K562 (cell line): ENCODE measurements around the gene DNAJB14. TPM values are rescaled to one million over a fixed set of nuclear protein-coding genes. Genes with fewer than 3 reads are reported as not detected.

Experiments
- ATAC-seq: fragments of 200-7000 bp; cut with Tn5 transposase; 3 replicates; pipeline ENCODE4 v1.9.1; 2020; ENCODE audit warnings: moderate library complexity
- BruUV-seq: library from RNA; stranded (reverse); fragments of 400-500 nt; replicated peaks from 2 replicates; lab custom pipeline; 2021; lab: Mats Ljungman, UMichigan
- CTCF ChIA-PET: fragments of 300-600 bp; formaldehyde crosslinking; extraction: SDS; loops from one replicate; lab custom pipeline; 2021; ENCODE audit warnings: low intra/inter-chr PET ratio; lab: Yijun Ruan, JAX
- POLR2A ChIA-PET: fragments of 300-600, 350-650 bp; sonication (Branson Sonifier 250); formaldehyde crosslinking; extraction: SDS; loops from one replicate; lab custom pipeline; 2021; ENCODE audit warnings: antibody characterized with exemption, inconsistent platforms; lab: Yijun Ruan, JAX
- DNase-seq, 4 experiments: peaks; one replicate each; pipeline versions ENCODE4 v3.0.0 to v3.0.0-alpha.2; 2011 to 2018; ENCODE audit warnings: low spot score in 3 of 4, mixed read lengths in 3 of 4; ENCODE audit errors: extremely low read depth in 1 of 4
- FAIRE-seq: peaks from 2 replicates; lab custom pipeline; 2011; peaks lifted over from hg19 to GRCh38; lab: Jason Lieb, UNC
- H2AFZ ChIP-seq: 2 replicates; pipeline ENCODE4 v1.6.0; 2011; ENCODE audit warnings: low read depth, low read length, control low read depth, inconsistent platforms
- H3K27ac ChIP-seq: fragments of 200-600 bp; 3 replicates; pipeline ENCODE4 v1.8.0; 2011; ENCODE audit warnings: low read depth, mild to moderate bottlenecking, control low read depth, inconsistent platforms, low read length, moderate library complexity, mixed read lengths; ENCODE audit errors: extremely low read depth
- H3K27me3 ChIP-seq, 2 experiments: fragments of 300-600 bp in 1 of 2; 2 replicates in 1 of 2; 3 replicates in 1 of 2; pipeline versions ENCODE4 v1.6.0 to v1.8.0; 2011; ENCODE audit warnings: inconsistent platforms in 2 of 2, low read length in 2 of 2, mild to moderate bottlenecking in 1 of 2, mixed read lengths in 1 of 2, moderate library complexity in 1 of 2; ENCODE audit not compliant: control insufficient read depth in 2 of 2, insufficient read depth in 2 of 2
- H3K36me3 ChIP-seq: fragments of 300-600 bp; 3 replicates; pipeline ENCODE4 v1.8.0; 2011; ENCODE audit warnings: mild to moderate bottlenecking, low read length, inconsistent platforms; ENCODE audit not compliant: control insufficient read depth, insufficient read depth
- H3K4me1 ChIP-seq, 2 experiments: fragments of 200-600 bp in 1 of 2; replicated peaks in 1 of 2; 2 replicates in 1 of 2; 3 replicates in 1 of 2; pipeline versions ENCODE4 v1.5.1 to v1.8.0; 2011; ENCODE audit warnings: inconsistent platforms in 2 of 2, low read length in 2 of 2, mild to moderate bottlenecking in 1 of 2, mixed read lengths in 1 of 2, moderate library complexity in 1 of 2; ENCODE audit not compliant: control insufficient read depth in 2 of 2, insufficient read depth in 2 of 2
- H3K4me2 ChIP-seq: 2 replicates; pipeline ENCODE4 v1.6.1; 2011; ENCODE audit warnings: low read length, control low read depth, inconsistent platforms, mixed read lengths; ENCODE audit not compliant: insufficient read depth
- H3K4me3 ChIP-seq: fragments of 200-600 bp; sonication (generic), shearing (Covaris generic); 2 replicates; pipeline ENCODE4 v1.5.1; 2016; ENCODE audit warnings: control low read depth, inconsistent platforms
- H3K79me2 ChIP-seq: fragments of 200-600 bp; 3 replicates; pipeline ENCODE4 v1.8.0; 2011; ENCODE audit warnings: low read length, inconsistent platforms; ENCODE audit not compliant: control insufficient read depth, insufficient read depth
- H3K9ac ChIP-seq, 2 experiments: 2 replicates each; pipeline versions ENCODE4 v1.6.0 to v1.6.1; 2011; ENCODE audit warnings: low read depth in 2 of 2, low read length in 2 of 2, control low read depth in 1 of 2, inconsistent platforms in 1 of 2, mild to moderate bottlenecking in 1 of 2, mixed read lengths in 1 of 2; ENCODE audit not compliant: insufficient read depth in 1 of 2
- H3K9me1 ChIP-seq: one replicate; pipeline ENCODE4 v1.6.0; 2011; ENCODE audit warnings: inconsistent platforms, mild to moderate bottlenecking, low read length, moderate library complexity; ENCODE audit not compliant: control insufficient read depth, insufficient read depth
- H3K9me3 ChIP-seq: replicated peaks from 2 replicates; pipeline ENCODE4 v1.5.1; 2011; ENCODE audit warnings: low read depth, low read length, inconsistent platforms; ENCODE audit not compliant: control insufficient read depth, insufficient read depth
- H4K20me1 ChIP-seq: replicated peaks from 2 replicates; pipeline ENCODE4 v1.6.1; 2011; ENCODE audit warnings: low read length, inconsistent platforms, mixed read lengths; ENCODE audit not compliant: control insufficient read depth, insufficient read depth
- CHD2 ChIP-seq: IDR thresholded peaks from 2 replicates; pipeline ENCODE4 v1.6.1; 2011; ENCODE audit warnings: low read depth, low read length
- CREB3L1 ChIP-seq: fragments of 450-650 bp; IDR thresholded peaks from 2 replicates; pipeline ENCODE4 v1.6.1; 2014; ENCODE audit warnings: low read depth, mild to moderate bottlenecking, moderate library complexity, borderline replicate concordance
- HIVEP1 ChIP-seq: fragments of 250-450 bp; sonication (Bioruptor Pico); IDR thresholded peaks from 2 replicates; pipeline ENCODE4 v1.4.0; 2020; ENCODE audit warnings: mild to moderate bottlenecking
- KLF13 ChIP-seq: fragments of 450-650 bp; IDR thresholded peaks from 2 replicates; pipeline ENCODE4 v1.6.1; 2016; ENCODE audit warnings: missing genetic modification characterization, low read depth, mild to moderate bottlenecking, missing compliant biosample characterization, moderate library complexity, borderline replicate concordance
- PHTF2 ChIP-seq: fragments of 250-450 bp; sonication (Bioruptor Pico); IDR thresholded peaks from 2 replicates; pipeline ENCODE4 v1.5.0; 2021; ENCODE audit warnings: mild to moderate bottlenecking
- SLC30A9 ChIP-seq: fragments of 250-450 bp; sonication (Bioruptor Pico); IDR thresholded peaks from 2 replicates; pipeline ENCODE4 v1.8.0; 2022; ENCODE audit warnings: mild to moderate bottlenecking, moderate library complexity
- VEZF1 ChIP-seq: fragments of 200-800 bp; sonication (Bioruptor generic); IDR thresholded peaks from 2 replicates; pipeline ENCODE4 v1.6.1; 2017; ENCODE audit warnings: missing genetic modification characterization, missing compliant biosample characterization
- ZC3H4 ChIP-seq: sonication (generic); formaldehyde crosslinking; IDR thresholded peaks from 2 replicates; pipeline ENCODE4 v1.9.0; 2021; ENCODE audit warnings: missing genetic modification reagents, borderline replicate concordance
- ZNF197 ChIP-seq: fragments of 200-800 bp; sonication (Bioruptor generic); IDR thresholded peaks from 2 replicates; pipeline ENCODE4 v1.6.1; 2016; ENCODE audit warnings: low read depth, missing genetic modification characterization, missing compliant biosample characterization
- ZNF263 ChIP-seq: sonication (generic); formaldehyde crosslinking; IDR thresholded peaks from 2 replicates; pipeline ENCODE4 v1.8.0; 2022; ENCODE audit warnings: mild to moderate bottlenecking, missing genetic modification reagents, borderline replicate concordance
- ZNF431 ChIP-seq: sonication (generic); formaldehyde crosslinking; IDR thresholded peaks from 2 replicates; pipeline ENCODE4 v1.8.0; 2022; ENCODE audit warnings: mild to moderate bottlenecking, missing genetic modification reagents
- ZNF707 ChIP-seq: fragments of 250-450 bp; sonication (Bioruptor Pico); conservative IDR thresholded peaks from 2 replicates; pipeline ENCODE4 v1.8.0; 2022; ENCODE audit warnings: inconsistent platforms, mild to moderate bottlenecking, moderate library complexity
- WGBS: fragments of 100-300 bp; shearing (Covaris generic); methylation state at CpG from one replicate; pipeline ENCODE4 v1.1.6; 2016; ENCODE audit warnings: low coverage, mixed read lengths; ENCODE audit not compliant: insufficient coverage; ENCODE audit errors: missing lambda C conversion rate; 5-methylcytosine and 5-hydroxymethylcytosine counted together
- in situ Hi-C: fragments of 300-500 bp; cut with MboI; formaldehyde crosslinking; loops from 4 replicates; pipeline ENCODE4 v1.15.0; 2018; ENCODE audit warnings: inconsistent platforms, mixed read lengths
- intact Hi-C: fragments of 100-400 bp; cut with micrococcal nuclease; formaldehyde crosslinking; loops from 2 replicates; pipeline ENCODE4 v1.14.2; 2022
- polyA plus RNA-seq, 8 experiments: library from polyadenylated mRNA; depleted of rRNA in 4 of 8; stranded (reverse) in 5 of 8; unstranded in 3 of 8; fragments of >200 nt; fragmentation: Nextera tagmentation in 2 of 8; fragmentation: Illumina TruSeq in 1 of 8; extraction: Ambion mirVana in 2 of 8; extraction: Trizol in 1 of 8; gene quantifications; 2 replicates each; pipeline versions ENCODE4 v1.2.1 to v1.2.3, GENCODE V29; 2011 to 2014; ENCODE audit warnings: inconsistent platforms in 1 of 8, missing spikeins in 1 of 8
- total RNA-seq, 7 experiments: library from RNA; depleted of rRNA in 6 of 7; stranded (reverse); fragments of >200 nt in 6 of 7; fragmentation: Illumina TruSeq in 2 of 7; extraction: Trizol in 2 of 7; gene quantifications; 2 replicates each; pipeline versions ENCODE4 v1.2.1 to v1.2.3, GENCODE V29; 2011 to 2021; ENCODE audit warnings: low replicate concordance in 1 of 7

Gene DNAJB14
- total and polyA plus RNA-seq, 9 of the 15 experiments (the other 6 are each of a cell fraction or from before 2014, with no cell fraction given), result 5.5 to 28.0 (median 12.7) TPM

- H3K79me2 ChIP-seq, result peaks cover 33% of the 10 kb centered on the region
- H3K27ac ChIP-seq, result no peak overlapping the region
- DNase-seq (no peak), FAIRE-seq (no peak), ATAC-seq (no peak)
- H3K27me3 ChIP-seq, result no peaks in the 10 kb centered on the region
- H2AFZ ChIP-seq, result no peak overlapping the region
- intact Hi-C loops, result loop anchor here (5.0 kb wide), 1 partner anchor 166 kb away; no protein-coding TSS in a partner anchor
- H3K9me3 ChIP-seq, result no peaks in the 10 kb centered on the region
- 71% methylated on average over 5 of the region's 5 CpGs for WGBS
- no peak overlapping the region for H3K4me3 ChIP-seq
- BruUV-seq, result no TSS peak
- ChIA-PET CTCF (interaction anchor here (0.5 to 1.1 kb wide), 2 partner anchors 12 to 76 kb away, joined by 3 read pairs; no protein-coding TSS in a partner anchor), POLR2A (no interaction called here)
- no peaks in the 10 kb centered on the region for H4K20me1 ChIP-seq
- peaks cover 0 to under 1% of the 10 kb centered on the region in 2 experiments; a peak in 2 of 5 replicates for H3K4me1 ChIP-seq
- H3K9ac ChIP-seq, result no peak overlapping the region
- no peak overlapping the region for H3K4me2 ChIP-seq
- H3K9me1 ChIP-seq, result no peaks in the 10 kb centered on the region
- H3K36me3 ChIP-seq, result peaks cover 49% of the 10 kb centered on the region; the same call in 2 of the 3 replicates
- in situ Hi-C loops, result no loop called here
- no peak for TF ChIP-seq CREB3L1
- TF ChIP-seq ZNF197, result no peak
- TF ChIP-seq HIVEP1, result no peak
- TF ChIP-seq ZNF263 (CRISPR knock-in tag), result no peak
- TF ChIP-seq ZNF707 (CRISPR knock-in tag), result no peak
- no peak for TF ChIP-seq SLC30A9 (CRISPR knock-in tag)
- no peak for TF ChIP-seq KLF13 (tag)
- TF ChIP-seq CHD2, result no peak
- TF ChIP-seq ZC3H4, result no peak
- TF ChIP-seq ZNF431 (CRISPR knock-in tag), result no peak
- no peak for TF ChIP-seq PHTF2
- TF ChIP-seq VEZF1 (CRISPR knock-in tag), result no peak
These were observed 58.6 kb downstream of the DNAJB14 start for GRCh38 chr4:99887837-99888236.
